Measurements from ENCODE around the gene CAMKK2. TPM values are rescaled to one million over a fixed set of nuclear protein-coding genes. Genes with fewer than 3 reads are reported as not detected.

Gene CAMKK2
- total RNA-seq, 1 experiment from 2014 or later: 24.7 TPM

GRCh38 chr12:121333747-121334146 lies 37.2 kb upstream of the CAMKK2 start:
- H2BK5ac ChIP-seq (ENCODE audit: insufficient read length, low read length): no peak overlapping the region
- H3K4ac ChIP-seq (ENCODE audit: low read depth, low read length): no peak overlapping the region
- no peak overlapping the region for H3K9ac ChIP-seq (ENCODE audit: extremely low read depth, insufficient read length, low read length)
- no peak overlapping the region for H3K27ac ChIP-seq (ENCODE audit: insufficient read length, low read depth, low read length)
- no peaks in the 10 kb centered on the region for H4K20me1 ChIP-seq (ENCODE audit: control insufficient read depth, insufficient read depth, insufficient read length)
- H3K4me2 ChIP-seq (ENCODE audit: insufficient read depth, insufficient read length, low read length): no peak overlapping the region
- no peak overlapping the region for H2BK12ac ChIP-seq (ENCODE audit: insufficient read length, low read depth, low read length)
- H3K4me1 Mint-ChIP-seq: peaks cover 0 to 3% of the 10 kb centered on the region in 2 experiments; a peak in 3 of 4 replicates
- TF ChIP-seq CTCF (conservative IDR thresholded peaks at IDR 0.05): no peak
- no peaks in the 10 kb centered on the region for H3K79me2 ChIP-seq (ENCODE audit: insufficient read depth, low read length)
- H3K27me3 ChIP-seq (ENCODE audit: insufficient read depth, low read length): no peaks in the 10 kb centered on the region
- H2BK20ac ChIP-seq (ENCODE audit: low read depth, low read length, poor library complexity, severe bottlenecking): no peak overlapping the region
- no peaks in the 10 kb centered on the region; the same call in 1 of the 2 replicates for H3K4me1 ChIP-seq (ENCODE audit: insufficient read depth, low read length)
- no peak overlapping the region for H3K4me3 Mint-ChIP-seq
- no peak overlapping the region for H2AK5ac ChIP-seq (ENCODE audit: insufficient read length, low read length)
- H3K27ac Mint-ChIP-seq: no peak overlapping the region
- H3K23ac ChIP-seq (ENCODE audit: insufficient read length, low read depth, low read length): no peak overlapping the region
- no peaks in the 10 kb centered on the region for H3K9me3 ChIP-seq (ENCODE audit: control insufficient read depth, low read depth, low read length)
- H2BK15ac ChIP-seq (ENCODE audit: low read depth, low read length): no peak overlapping the region
- H3K23me2 ChIP-seq (ENCODE audit: insufficient read length, low read depth, low read length, poor library complexity, severe bottlenecking): no peaks in the 10 kb centered on the region
- H3K56ac ChIP-seq (ENCODE audit: insufficient read length, low read depth, low read length): no peak overlapping the region
- no peaks in the 10 kb centered on the region for H3K9me3 Mint-ChIP-seq
- no peak overlapping the region for H4K8ac ChIP-seq (replicated peaks; ENCODE audit: insufficient read length, low read depth, low read length)
- H3K14ac ChIP-seq (ENCODE audit: insufficient read depth, low read length): no peak overlapping the region
- H4K91ac ChIP-seq (ENCODE audit: insufficient read length, low read depth, low read length): no peak overlapping the region
- H3K36me3 Mint-ChIP-seq (ENCODE audit: insufficient read depth in 1 of 3, low read depth in 3 of 3): peaks cover 22 to 76% (median 64%) of the 10 kb centered on the region in 3 experiments; a peak in 6 of 7 replicates
- no peak overlapping the region for H3T11ph ChIP-seq (ENCODE audit: low read length)
- H2AFZ ChIP-seq (ENCODE audit: low read length): no peak overlapping the region
- no peaks in the 10 kb centered on the region for H3K79me1 ChIP-seq (ENCODE audit: insufficient read depth, low read depth, low read length, poor library complexity, severe bottlenecking)
- H3K18ac ChIP-seq (ENCODE audit: insufficient read length, low read depth, low read length): no peak overlapping the region
- no peaks in the 10 kb centered on the region for H3K27me3 Mint-ChIP-seq (ENCODE audit: low read depth)
- WGBS (ENCODE audit: extremely low coverage, insufficient read length, low lambda C conversion rate): no CpG with 5 or more reads among the region's 1 CpG
- no peak overlapping the region for H4K5ac ChIP-seq (ENCODE audit: insufficient read length, low read depth, low read length)
- no peak overlapping the region for H2BK120ac ChIP-seq (ENCODE audit: low read depth, low read length, poor library complexity, severe bottlenecking)
- no peak for DNase-seq
